Brain pericyte (primary cell): ENCODE data around the gene CREB3L4.
"Not testable (repeated sequence)": the region's sequence is repeated elsewhere in the genome, so short reads cannot be mapped to it uniquely, and the experiment has no call there.

Source experiments
- DNase-seq: peaks from one replicate; pipeline ENCODE4 v3.0.0-alpha.2; 2012; ENCODE audit warnings: low read depth, low spot score

CREB3L4 gene

GRCh38 chr1:153958111-153958960 lies 9.4 kb upstream of the CREB3L4 start, which contains the start of gene CRTC2:
Gene CRTC2 (minus strand): TSS chr1:153958612. CDS start chr1:153958497, 115 bp downstream.
- peak; percentile 89 for DNase-seq

- no peak for DNase-seq
Observed at GRCh38 chr1:153958961-153959260, 8.8 kb upstream of the CREB3L4 start.

GRCh38 chr1:153959454-153959853 lies 8.2 kb upstream of the CREB3L4 start:
- DNase-seq: no peak

- no peak for DNase-seq
Observed at GRCh38 chr1:153960206-153960605, 7.5 kb upstream of the CREB3L4 start.

GRCh38 chr1:153961421-153961820 lies 6.3 kb upstream of the CREB3L4 start:
- no peak for DNase-seq

GRCh38 chr1:153962088-153963029 lies 5.3 kb upstream of the CREB3L4 start:
- DNase-seq: no peak

- DNase-seq: peak; percentile 90
Observed at GRCh38 chr1:153963030-153963849, 4.5 kb upstream of the CREB3L4 start, which contains the start of gene SLC39A1. Gene SLC39A1 (minus strand): TSS chr1:153963537. CDS start chr1:153962715, 822 bp downstream.

GRCh38 chr1:153963850-153964331 lies 3.8 kb upstream of the CREB3L4 start:
- DNase-seq: no peak

GRCh38 chr1:153968000-153968363 lies 280 bp downstream of the CREB3L4 start:
- DNase-seq: no peak

- no peak for DNase-seq
Observed at GRCh38 chr1:153968408-153968807, 706 bp downstream of the CREB3L4 start.

GRCh38 chr1:153968972-153969371 lies 1.3 kb downstream of the CREB3L4 start:
- DNase-seq: no peak

- DNase-seq: no peak
Observed at GRCh38 chr1:153970346-153970745, 2.6 kb downstream of the CREB3L4 start.

GRCh38 chr1:153973071-153973470 lies 5.4 kb downstream of the CREB3L4 start:
- no peak for DNase-seq

GRCh38 chr1:153973525-153973924 lies 5.8 kb downstream of the CREB3L4 start:
- DNase-seq: no peak

- no peak for DNase-seq
Observed at GRCh38 chr1:153976819-153977249, 9.1 kb downstream of the CREB3L4 start.

- no peak for DNase-seq
Observed at GRCh38 chr1:153977250-153978240, 9.8 kb downstream of the CREB3L4 start, which contains the start of gene JTB. Gene JTB (minus strand): TSS chr1:153977674. CDS start chr1:153977252, 422 bp downstream.

GRCh38 chr1:153978274-153978909 lies 10.7 kb downstream of the CREB3L4 start:
- no peak for DNase-seq

- not testable (repeated sequence) for DNase-seq
Observed at GRCh38 chr1:153979091-153979490, 11.4 kb downstream of the CREB3L4 start.

GRCh38 chr1:153981735-153982134 lies 14.0 kb downstream of the CREB3L4 start:
- DNase-seq: not testable (repeated sequence)
